Measurements from ENCODE around the gene EEF1AKMT2.

DNA sequence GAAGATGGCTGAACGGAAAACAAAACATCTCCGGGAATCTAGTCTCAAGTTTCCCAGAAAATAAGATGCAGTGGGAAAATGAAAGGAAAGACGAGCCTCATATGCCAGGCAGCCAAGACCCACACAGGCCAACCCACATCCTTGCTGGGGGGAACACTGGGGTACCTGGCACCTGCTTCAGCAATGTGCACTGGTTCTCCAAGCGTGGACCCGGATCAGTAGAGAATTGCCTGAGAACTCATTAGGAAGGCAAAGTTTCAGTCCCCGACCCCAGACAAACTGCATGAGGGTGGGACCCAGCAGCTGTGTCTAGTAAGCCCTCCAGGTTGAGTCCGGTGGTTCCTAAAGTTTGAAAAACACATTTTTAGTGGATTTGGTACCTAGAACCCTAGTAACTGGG lies 65.9 kb downstream of the EEF1AKMT2 start:
- no peak for TF ChIP-seq POLR2A (IDR thresholded peaks at IDR 0.05)
- no peak for TF ChIP-seq CTCF (IDR thresholded peaks at IDR 0.05)

Measured in Peyer's patch (tissue), 4 donors.